ENCODE results near the gene ARL5A. TPM values are rescaled to one million over a fixed set of nuclear protein-coding genes. Genes with fewer than 3 reads are reported as not detected.
A peak's percentile ranks its signal among the peaks of the same experiment; 100 is the strongest.

ARL5A gene
- total RNA-seq, 5 donors from 2014 or later (not counting 1 experiment from before 2014, with no cell fraction given), result 24.4 to 44.8 (median 35.1) TPM

DNA sequence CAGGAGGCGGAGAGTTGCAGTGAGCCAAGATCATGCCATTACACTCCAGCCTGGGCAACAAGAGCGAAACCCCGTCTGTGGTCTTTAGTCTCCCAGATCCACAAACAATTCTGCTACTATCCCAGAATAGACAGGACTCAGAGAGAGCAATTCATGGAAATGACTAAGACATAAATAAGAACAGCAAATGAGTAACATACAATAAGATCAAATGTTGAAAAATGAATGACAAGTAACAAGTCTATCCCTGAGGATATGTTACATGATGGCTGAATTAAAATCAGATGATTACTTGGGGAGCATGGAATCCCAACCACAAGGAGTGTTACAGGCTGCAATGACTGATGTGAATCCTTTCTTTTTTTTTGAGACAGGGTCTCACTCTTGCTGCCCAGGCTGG is 10.3 kb downstream of the ARL5A start:
- no peak overlapping the region for H3K4me3 ChIP-seq (ENCODE audit: control insufficient read depth in 1 of 2, extremely low read depth in 1 of 2, low read length in 1 of 2)
- ChIA-PET CTCF (no interaction called here), POLR2A (no interaction called here)
- Mint-ChIP-seq H3K4me3 (no peak overlapping the region), H3K4me1 (peaks cover 48% of the 10 kb centered on the region in 3 donors), H3K27me3 (no peaks in the 10 kb centered on the region), H3K27ac (no peak overlapping the region), H3K36me3 (peaks cover 33% of the 10 kb centered on the region), H3K9me3 (no peaks in the 10 kb centered on the region)
- WGBS (ENCODE audit: insufficient coverage), result 100% methylated on average over 1 of the region's 3 CpGs
- H3K27me3 ChIP-seq (replicated peaks in 1 of 2; ENCODE audit: control insufficient read depth in 2 of 2, extremely low read depth in 1 of 2, insufficient read depth in 2 of 2, low read length in 1 of 2), result no peaks in the 10 kb centered on the region
- DNase-seq (no peak), ATAC-seq (replicated peaks in 1 of 4) (no peak)
- peaks cover 0 to 2% of the 10 kb centered on the region in 2 experiments for H3K4me1 ChIP-seq (ENCODE audit: control insufficient read depth in 1 of 2, extremely low read depth in 1 of 2, insufficient read depth in 2 of 2, low read length in 2 of 2)
- H3K27ac ChIP-seq (ENCODE audit: low read length), result no peak overlapping the region
- H3K36me3 ChIP-seq (ENCODE audit: control insufficient read depth in 2 of 2, extremely low read depth in 1 of 2, insufficient read depth in 1 of 2, low read length in 1 of 2), result peaks cover 0 to 22% of the 10 kb centered on the region in 2 donors
- no peaks in the 10 kb centered on the region for H3K9me3 ChIP-seq

DNA sequence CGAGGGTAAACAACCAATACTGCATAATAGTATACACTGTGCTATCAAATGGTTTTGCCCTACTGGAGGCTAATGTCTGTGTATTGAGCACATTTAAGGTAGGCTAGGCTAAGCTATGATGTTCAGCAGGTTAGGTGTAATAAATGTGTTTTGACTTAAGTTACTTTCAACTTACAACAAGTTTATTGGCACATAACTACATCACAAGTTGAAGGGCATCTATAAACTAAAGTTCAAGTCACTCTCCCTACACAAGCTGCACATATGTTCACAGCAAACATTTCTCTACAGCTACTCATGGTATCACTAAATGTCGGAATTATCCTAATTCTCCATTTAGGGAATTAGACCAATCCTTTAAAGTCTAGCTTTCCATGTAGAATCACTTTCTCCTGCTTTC is 11.4 kb downstream of the ARL5A start:
- POLR2A ChIA-PET, result no interaction called here
- H3K36me3 Mint-ChIP-seq, result peaks cover 38% of the 10 kb centered on the region
- no peaks in the 10 kb centered on the region for H3K27me3 Mint-ChIP-seq
- H3K9me3 ChIP-seq, result no peaks in the 10 kb centered on the region
- no peaks in the 10 kb centered on the region for H3K27me3 ChIP-seq (replicated peaks in 1 of 2; ENCODE audit: control insufficient read depth in 2 of 2, extremely low read depth in 1 of 2, insufficient read depth in 2 of 2, low read length in 1 of 2)
- H3K27ac Mint-ChIP-seq, result no peak overlapping the region
- DNase-seq (no peak), ATAC-seq (replicated peaks in 1 of 4) (no peak)
- no peak overlapping the region for H3K27ac ChIP-seq (ENCODE audit: low read length)
- CTCF ChIA-PET, result interaction anchor here in 1 of 2 donors (1.0 kb wide), 1 partner anchor 80 kb away, joined by 3 read pairs; no protein-coding TSS in a partner anchor
- 100% methylated on average over 1 of the region's 2 CpGs for WGBS (ENCODE audit: insufficient coverage)
- H3K36me3 ChIP-seq (ENCODE audit: control insufficient read depth in 2 of 2, extremely low read depth in 1 of 2, insufficient read depth in 1 of 2, low read length in 1 of 2), result peaks cover 0 to 30% of the 10 kb centered on the region in 2 donors
- no peak overlapping the region for H3K4me3 Mint-ChIP-seq
- no peak overlapping the region for H3K4me3 ChIP-seq (ENCODE audit: control insufficient read depth in 1 of 2, extremely low read depth in 1 of 2, low read length in 1 of 2)
- peaks cover 0 to 2% of the 10 kb centered on the region in 2 experiments for H3K4me1 ChIP-seq (ENCODE audit: control insufficient read depth in 1 of 2, extremely low read depth in 1 of 2, insufficient read depth in 2 of 2, low read length in 2 of 2)
- H3K9me3 Mint-ChIP-seq, result no peaks in the 10 kb centered on the region
- H3K4me1 Mint-ChIP-seq, result peaks cover 38 to 39% (median 39%) of the 10 kb centered on the region in 3 donors

DNA sequence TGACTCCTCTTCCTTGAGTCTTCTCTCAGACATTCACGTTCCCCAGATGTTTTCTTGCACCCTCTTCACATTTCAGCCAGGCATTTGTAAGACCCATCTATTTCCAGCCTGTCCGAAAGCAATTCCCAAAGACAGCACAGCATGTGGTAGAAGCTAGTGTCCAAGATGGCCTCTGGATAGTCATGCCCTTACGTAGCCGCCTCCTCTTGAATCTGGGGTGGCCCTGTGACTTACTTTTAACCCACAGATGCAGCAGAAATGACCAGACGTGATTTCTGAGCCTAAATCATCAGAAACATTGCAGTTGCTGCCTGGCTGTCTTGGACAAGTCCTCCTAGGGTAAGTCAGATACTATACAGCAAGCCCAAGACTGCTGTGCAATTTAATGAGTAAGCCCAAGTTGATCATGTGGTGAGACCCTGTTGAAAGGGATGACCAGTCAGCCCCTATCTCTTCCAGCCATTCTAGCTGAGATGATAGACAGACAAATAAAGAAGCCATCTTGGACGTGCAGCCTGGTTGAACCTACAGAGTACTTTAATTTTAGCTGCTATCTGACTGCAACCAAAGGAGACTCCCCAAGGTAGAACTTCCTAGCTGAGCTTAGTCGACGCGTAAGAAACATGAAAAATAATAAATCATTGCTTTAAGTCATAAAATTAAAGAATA is 12.3 kb downstream of the ARL5A start:
- Mint-ChIP-seq H3K27me3 (no peaks in the 10 kb centered on the region), H3K9me3 (no peaks in the 10 kb centered on the region), H3K4me3 (no peak overlapping the region), H3K36me3 (peaks cover 42% of the 10 kb centered on the region), H3K4me1 (peaks cover 33 to 34% (median 33%) of the 10 kb centered on the region in 3 donors), H3K27ac (no peak overlapping the region)
- ChIA-PET POLR2A (no interaction called here), CTCF (interaction anchor here in 1 of 2 donors (1.0 kb wide), 1 partner anchor 79 kb away, joined by 3 read pairs; no protein-coding TSS in a partner anchor)
- H3K9me3 ChIP-seq, result no peaks in the 10 kb centered on the region
- no peak for ATAC-seq (replicated peaks in 1 of 4)
- no peaks in the 10 kb centered on the region for H3K27me3 ChIP-seq (replicated peaks in 1 of 2; ENCODE audit: control insufficient read depth in 2 of 2, extremely low read depth in 1 of 2, insufficient read depth in 2 of 2, low read length in 1 of 2)
- H3K4me3 ChIP-seq (ENCODE audit: control insufficient read depth in 1 of 2, extremely low read depth in 1 of 2, low read length in 1 of 2), result no peak overlapping the region
- H3K27ac ChIP-seq (ENCODE audit: low read length), result no peak overlapping the region
- peaks cover 0 to 37% of the 10 kb centered on the region in 2 donors for H3K36me3 ChIP-seq (ENCODE audit: control insufficient read depth in 2 of 2, extremely low read depth in 1 of 2, insufficient read depth in 1 of 2, low read length in 1 of 2)
- no peaks in the 10 kb centered on the region for H3K4me1 ChIP-seq (ENCODE audit: control insufficient read depth in 1 of 2, extremely low read depth in 1 of 2, insufficient read depth in 2 of 2, low read length in 2 of 2)
- DNase-seq, result no peak
- 96% methylated on average over 6 of the region's 9 CpGs for WGBS (ENCODE audit: insufficient coverage)

DNA sequence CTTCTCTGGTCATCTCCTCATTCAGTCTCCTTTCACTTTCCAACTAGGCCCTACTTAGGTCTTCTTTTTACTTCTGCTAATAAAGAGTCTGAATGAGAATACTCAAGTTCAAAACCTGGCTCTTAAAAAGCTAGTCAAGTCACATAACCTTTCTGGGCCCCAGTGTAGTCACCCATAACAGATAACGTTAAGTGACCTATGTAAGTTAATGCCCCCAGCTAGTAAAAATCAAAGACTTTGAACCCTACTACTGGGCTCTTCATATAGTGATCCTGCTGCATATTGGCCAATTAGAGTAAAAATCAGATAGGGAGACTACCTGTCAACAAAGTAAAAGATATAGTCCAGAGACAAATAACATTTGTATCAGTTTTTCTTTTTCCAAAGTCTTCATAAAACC is 17.7 kb downstream of the ARL5A start:
- Mint-ChIP-seq H3K4me1 (peaks cover 0 to 15% (median 14%) of the 10 kb centered on the region in 3 donors), H3K9me3 (no peaks in the 10 kb centered on the region), H3K36me3 (peaks cover 42% of the 10 kb centered on the region), H3K27me3 (no peaks in the 10 kb centered on the region), H3K27ac (peak overlapping the region; percentile 9 to 36), H3K4me3 (no peak overlapping the region)
- H3K4me1 ChIP-seq (ENCODE audit: control insufficient read depth in 1 of 2, extremely low read depth in 1 of 2, insufficient read depth in 2 of 2, low read length in 2 of 2), result peaks cover 2 to 5% of the 10 kb centered on the region in 2 experiments
- ChIA-PET POLR2A (no interaction called here), CTCF (interaction anchor here in 1 of 2 donors (1.2 kb wide), 1 partner anchor 10 kb away, joined by 4 read pairs; no protein-coding TSS in a partner anchor)
- DNase-seq (no peak), ATAC-seq (replicated peaks in 1 of 4) (no peak)
- no CpG with 5 or more reads among the region's 1 CpG for WGBS (ENCODE audit: insufficient coverage)
- peaks cover 0 to 47% of the 10 kb centered on the region in 2 donors for H3K36me3 ChIP-seq (ENCODE audit: control insufficient read depth in 2 of 2, extremely low read depth in 1 of 2, insufficient read depth in 1 of 2, low read length in 1 of 2)
- no peak overlapping the region for H3K4me3 ChIP-seq (ENCODE audit: control insufficient read depth in 1 of 2, extremely low read depth in 1 of 2, low read length in 1 of 2)
- no peaks in the 10 kb centered on the region for H3K27me3 ChIP-seq (replicated peaks in 1 of 2; ENCODE audit: control insufficient read depth in 2 of 2, extremely low read depth in 1 of 2, insufficient read depth in 2 of 2, low read length in 1 of 2)
- H3K27ac ChIP-seq (ENCODE audit: low read length), result no peak overlapping the region
- H3K9me3 ChIP-seq, result no peaks in the 10 kb centered on the region

DNA sequence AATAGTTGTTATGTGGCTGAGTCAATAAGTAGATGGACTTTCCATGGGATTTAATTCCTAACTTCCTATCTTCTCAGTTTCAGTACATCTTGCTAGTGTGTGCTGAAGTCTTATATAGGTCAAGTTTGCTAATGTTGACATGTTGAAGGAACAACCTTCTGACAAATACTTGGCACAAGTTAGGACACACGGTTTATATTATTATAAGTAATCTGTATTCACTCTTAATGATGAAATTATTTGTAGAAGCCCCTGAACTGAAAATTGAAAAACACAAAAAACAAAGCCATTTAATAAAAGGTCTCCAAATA is 19.2 kb downstream of the ARL5A start:
- ATAC-seq (replicated peaks in 1 of 4) (no peak), DNase-seq (no peak)
- H3K36me3 Mint-ChIP-seq, result peaks cover 37% of the 10 kb centered on the region
- POLR2A ChIA-PET, result no interaction called here
- Histone ChIP-seq H3K27ac (ENCODE audit: low read length) (no peak overlapping the region), H3K36me3 (ENCODE audit: control insufficient read depth in 2 of 2, extremely low read depth in 1 of 2, insufficient read depth in 1 of 2, low read length in 1 of 2) (peaks cover 0 to 46% of the 10 kb centered on the region in 2 donors), H3K4me3 (ENCODE audit: control insufficient read depth in 1 of 2, extremely low read depth in 1 of 2, low read length in 1 of 2) (no peak overlapping the region), H3K4me1 (ENCODE audit: control insufficient read depth in 1 of 2, extremely low read depth in 1 of 2, insufficient read depth in 2 of 2, low read length in 2 of 2) (peaks cover 2 to 5% of the 10 kb centered on the region in 2 experiments), H3K27me3 (replicated peaks in 1 of 2; ENCODE audit: control insufficient read depth in 2 of 2, extremely low read depth in 1 of 2, insufficient read depth in 2 of 2, low read length in 1 of 2) (no peaks in the 10 kb centered on the region), H3K9me3 (no peaks in the 10 kb centered on the region)
- H3K9me3 Mint-ChIP-seq, result no peaks in the 10 kb centered on the region
- peak overlapping the region in 1 of 2 donors; percentile 48 for H3K27ac Mint-ChIP-seq
- H3K4me1 Mint-ChIP-seq, result peaks cover 0 to 11% (median 10%) of the 10 kb centered on the region in 3 donors
- H3K4me3 Mint-ChIP-seq, result no peak overlapping the region
- no peaks in the 10 kb centered on the region for H3K27me3 Mint-ChIP-seq
- CTCF ChIA-PET, result interaction anchor here in 1 of 2 donors (1.4 kb wide), 1 partner anchor 198 kb away, joined by 3 read pairs; no protein-coding TSS in a partner anchor
- WGBS (ENCODE audit: insufficient coverage), result no CpG with 5 or more reads among the region's 1 CpG

DNA sequence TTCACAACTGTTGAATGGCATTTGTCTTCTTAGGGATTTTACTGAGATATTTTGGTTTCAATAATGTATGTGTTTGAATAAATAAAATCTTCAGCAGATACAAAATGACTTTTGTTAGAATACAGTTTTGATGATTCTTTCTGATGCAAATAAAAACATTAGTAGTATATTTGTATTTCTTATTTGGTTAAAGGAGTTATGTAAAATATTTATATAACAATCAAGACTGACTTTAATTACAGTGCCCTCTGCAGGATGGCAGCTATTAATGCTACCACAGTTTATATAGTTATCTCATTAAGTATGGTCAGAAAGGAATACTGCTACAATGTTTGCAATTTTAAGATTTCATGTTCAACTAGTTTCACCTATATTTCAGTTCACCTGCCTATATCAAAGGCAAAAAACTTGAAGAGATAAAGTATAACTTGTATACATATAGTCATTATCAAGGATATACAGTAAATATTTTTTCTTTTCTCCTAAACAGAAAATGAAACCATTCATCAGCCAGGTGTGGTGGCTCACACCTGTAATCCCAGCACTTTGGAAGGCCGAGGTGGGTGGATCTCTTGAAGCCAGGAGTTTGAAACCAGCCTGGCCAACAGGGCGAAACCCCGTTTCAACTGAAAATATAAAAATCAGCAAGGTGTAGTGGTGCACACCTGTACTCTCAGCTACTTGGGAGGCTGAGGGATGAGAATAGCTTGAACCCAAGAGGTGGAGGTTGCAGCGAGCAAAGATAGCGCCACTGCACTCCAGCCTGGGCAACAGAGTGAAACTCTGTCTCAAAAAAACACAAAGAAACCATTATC is 19.8 kb downstream of the ARL5A start:
- Histone ChIP-seq H3K9me3 (no peaks in the 10 kb centered on the region), H3K27me3 (replicated peaks in 1 of 2; ENCODE audit: control insufficient read depth in 2 of 2, extremely low read depth in 1 of 2, insufficient read depth in 2 of 2, low read length in 1 of 2) (no peaks in the 10 kb centered on the region), H3K4me3 (ENCODE audit: control insufficient read depth in 1 of 2, extremely low read depth in 1 of 2, low read length in 1 of 2) (no peak overlapping the region), H3K36me3 (ENCODE audit: control insufficient read depth in 2 of 2, extremely low read depth in 1 of 2, insufficient read depth in 1 of 2, low read length in 1 of 2) (peaks cover 0 to 43% of the 10 kb centered on the region in 2 donors), H3K4me1 (ENCODE audit: control insufficient read depth in 1 of 2, extremely low read depth in 1 of 2, insufficient read depth in 2 of 2, low read length in 2 of 2) (peaks cover 2 to 5% of the 10 kb centered on the region in 2 experiments), H3K27ac (ENCODE audit: low read length) (no peak overlapping the region)
- no CpG with 5 or more reads among the region's 5 CpGs for WGBS (ENCODE audit: insufficient coverage)
- Mint-ChIP-seq H3K36me3 (peaks cover 34% of the 10 kb centered on the region), H3K9me3 (no peaks in the 10 kb centered on the region), H3K27ac (peak overlapping the region; percentile 10 to 48), H3K4me1 (peaks cover 0 to 11% (median 10%) of the 10 kb centered on the region in 3 donors), H3K4me3 (no peak overlapping the region), H3K27me3 (no peaks in the 10 kb centered on the region)
- ChIA-PET POLR2A (no interaction called here), CTCF (interaction anchor here (0.5 to 1.4 kb wide), 7 partner anchors 11 to 204 kb away, joined by 3 to 5 read pairs (median 3); partner anchors contain the start of gene ARL5A (in 1 of the 2))
- peak in 3 of 4 experiments; percentile 37 to 72 (median 66) for ATAC-seq (replicated peaks in 1 of 4)
- DNase-seq, result peak in 3 of 35 experiments; percentile 15 to 58 (median 19)

Data from T-cell (primary cell).